GM18526 (cell line): Measurements from ENCODE around the gene ARMC6.

Experiments
- POLR2A ChIP-seq: IDR thresholded peaks from 3 replicates; pipeline ENCODE4 v1.6.1; 2011; ENCODE audit not compliant: insufficient read length; ENCODE audit errors: extremely low read depth

Gene ARMC6

GRCh38 chr19:18999896-19000620 is 33.3 kb upstream of the ARMC6 start:
- no peak for TF ChIP-seq POLR2A

- TF ChIP-seq POLR2A: no peak
These were observed 29.3 kb upstream of the ARMC6 start for GRCh38 chr19:19004144-19004543.

GRCh38 chr19:19006213-19006612 is 27.2 kb upstream of the ARMC6 start:
- no peak for TF ChIP-seq POLR2A

GRCh38 chr19:19009951-19010350 is 23.5 kb upstream of the ARMC6 start:
- no peak for TF ChIP-seq POLR2A

GRCh38 chr19:19010551-19010950 is 22.9 kb upstream of the ARMC6 start:
- TF ChIP-seq POLR2A: no peak

- TF ChIP-seq POLR2A: no peak
These were observed 12.3 kb upstream of the ARMC6 start for GRCh38 chr19:19021115-19021514.

GRCh38 chr19:19022380-19022961 is 10.9 kb upstream of the ARMC6 start:
- no peak for TF ChIP-seq POLR2A

GRCh38 chr19:19025861-19026260 is 7.5 kb upstream of the ARMC6 start:
- TF ChIP-seq POLR2A: no peak

GRCh38 chr19:19026299-19026971 is 7.0 kb upstream of the ARMC6 start:
- no peak for TF ChIP-seq POLR2A

- TF ChIP-seq POLR2A: no peak
These were observed 6.2 kb upstream of the ARMC6 start for GRCh38 chr19:19027228-19027627.

GRCh38 chr19:19028526-19028925 is 4.9 kb upstream of the ARMC6 start:
- TF ChIP-seq POLR2A: no peak

- no peak for TF ChIP-seq POLR2A
These were observed 1.5 kb upstream of the ARMC6 start for GRCh38 chr19:19031891-19032290.

GRCh38 chr19:19032420-19033175 is 805 bp upstream of the ARMC6 start:
- no peak for TF ChIP-seq POLR2A

- no peak for TF ChIP-seq POLR2A
These were observed 302 bp upstream of the ARMC6 start for GRCh38 chr19:19033176-19033425.

- TF ChIP-seq POLR2A: peak; percentile 20
These were observed 811 bp downstream of the ARMC6 start for GRCh38 chr19:19034204-19034624.

- no peak for TF ChIP-seq POLR2A
These were observed 6.5 kb downstream of the ARMC6 start for GRCh38 chr19:19039901-19040300.
